Lung (tissue), 12 donors: ENCODE results near the gene CDKL5. TPM values are rescaled to one million over a fixed set of nuclear protein-coding genes. Genes with fewer than 3 reads are reported as not detected.

Experiments used
- ATAC-seq: fragments of 200-7000 bp; cut with Tn5 transposase; one replicate; pipeline ENCODE4 v1.9.1; 2020; ENCODE audit warnings: moderate number of reproducible peaks; ENCODE audit not compliant: insufficient read depth, low FRiP score
- DNase-seq, 3 donors: peaks; one replicate each; pipeline ENCODE4 v3.0.0-alpha.2; 2013 to 2017
- H3K27ac ChIP-seq, 2 donors: one replicate each; pipeline ENCODE4 v1.5.1; 2013; ENCODE audit warnings: mild to moderate bottlenecking in 2 of 2, moderate library complexity in 2 of 2, control low read depth in 1 of 2, inconsistent platforms in 1 of 2, low read depth in 1 of 2, low read length in 1 of 2
- H3K27me3 ChIP-seq, 3 donors: one replicate each; pipeline ENCODE4 v1.5.1; 2013; ENCODE audit warnings: low read length in 2 of 3; ENCODE audit not compliant: control insufficient read depth in 3 of 3, insufficient read depth in 3 of 3
- H3K36me3 ChIP-seq, 4 donors: one replicate each; pipeline ENCODE4 v1.5.1; 2013; ENCODE audit warnings: low read length in 4 of 4, mild to moderate bottlenecking in 1 of 4, moderate library complexity in 1 of 4; ENCODE audit not compliant: control insufficient read depth in 4 of 4, insufficient read depth in 4 of 4
- H3K4me1 ChIP-seq, 5 donors: one replicate each; pipeline ENCODE4 v1.5.1; 2013; ENCODE audit warnings: low read length in 5 of 5, mild to moderate bottlenecking in 2 of 5, moderate library complexity in 1 of 5; ENCODE audit not compliant: control insufficient read depth in 5 of 5, insufficient read depth in 5 of 5
- H3K4me3 ChIP-seq: one replicate; pipeline ENCODE4 v1.5.1; 2013; ENCODE audit warnings: mild to moderate bottlenecking, control low read depth, moderate library complexity
- H3K9ac ChIP-seq, 2 donors: one replicate each; pipeline ENCODE4 v1.5.1; 2013; ENCODE audit warnings: low read length in 2 of 2, control low read depth in 1 of 2; ENCODE audit not compliant: insufficient read depth in 1 of 2
- H3K9me3 ChIP-seq, 4 donors: one replicate each; pipeline ENCODE4 v1.5.1; 2013; ENCODE audit warnings: low read length in 3 of 4, mild to moderate bottlenecking in 1 of 4, moderate library complexity in 1 of 4; ENCODE audit not compliant: control insufficient read depth in 4 of 4, insufficient read depth in 3 of 4
- WGBS, 2 donors: extraction: QIAGEN DNeasy Blood & Tissue Kit; methylation state at CpG; one replicate each; pipeline ENCODE4 v1.1.7; 2013; 5-methylcytosine and 5-hydroxymethylcytosine counted together
- polyA plus RNA-seq, 2 donors: library from polyadenylated mRNA; stranded (reverse); fragments of 200-250 nt; gene quantifications; one replicate each; pipeline ENCODE4 v1.2.1, GENCODE V29; 2013
- total RNA-seq, 2 donors: library from RNA; depleted of rRNA in 1 of 2; stranded (reverse); fragments of >200 nt in 1 of 2; gene quantifications; one replicate each; pipeline ENCODE4 v1.2.1, GENCODE V29; 2014 to 2021
- TF ChIP-seq, protein P1 (sequence below): IDR thresholded peaks from 2 replicates; pipeline ENCODE4 v1.5.1; 2012; ENCODE audit warnings: mild to moderate bottlenecking; ENCODE audit errors: control extremely low read depth, extremely low read depth
- donor health status: control.
- donor health status: control.
- donor health status: Bipolar disorder and iron deficiency.
- donor health status: healthy.
- donor health status: DM: yes; HTN: yes; CAD: no.

The CDKL5 gene
- total and polyA plus RNA-seq, 4 donors, result 3.2 to 37.3 (median 16.3) TPM

DNA sequence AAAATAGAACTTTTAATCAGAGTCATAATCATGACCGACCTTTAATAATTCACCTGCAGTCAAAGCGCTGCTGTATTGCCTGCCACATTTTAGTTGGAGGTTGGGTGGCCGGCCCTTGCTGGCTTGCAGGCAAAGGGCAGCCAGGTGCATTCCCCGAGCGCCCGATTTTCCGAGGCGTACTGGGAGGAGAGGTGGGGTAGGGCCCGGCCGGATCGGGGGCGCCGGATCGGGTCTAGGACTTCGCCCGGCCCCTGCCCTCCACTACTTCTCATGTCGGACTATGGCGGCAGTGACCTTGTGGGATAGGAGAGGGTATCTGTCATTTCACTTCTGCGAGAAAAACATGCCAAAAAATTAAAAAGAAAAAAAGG lies 249.0 kb downstream of the CDKL5 start:
- Histone ChIP-seq H3K9ac (peak overlapping the region; percentile 42 to 43), H3K4me1 (peaks cover 0 to 3% (median 0%) of the 10 kb centered on the region in 5 donors), H3K36me3 (no peaks in the 10 kb centered on the region), H3K27ac (peak overlapping the region; percentile 49 to 57), H3K27me3 (peaks cover 0 to 2% (median 0%) of the 10 kb centered on the region in 3 donors), H3K4me3 (peak overlapping the region; percentile 32), H3K9me3 (peaks cover 0 to 4% (median 0%) of the 10 kb centered on the region in 4 donors)
- TF ChIP-seq, protein P1, sequence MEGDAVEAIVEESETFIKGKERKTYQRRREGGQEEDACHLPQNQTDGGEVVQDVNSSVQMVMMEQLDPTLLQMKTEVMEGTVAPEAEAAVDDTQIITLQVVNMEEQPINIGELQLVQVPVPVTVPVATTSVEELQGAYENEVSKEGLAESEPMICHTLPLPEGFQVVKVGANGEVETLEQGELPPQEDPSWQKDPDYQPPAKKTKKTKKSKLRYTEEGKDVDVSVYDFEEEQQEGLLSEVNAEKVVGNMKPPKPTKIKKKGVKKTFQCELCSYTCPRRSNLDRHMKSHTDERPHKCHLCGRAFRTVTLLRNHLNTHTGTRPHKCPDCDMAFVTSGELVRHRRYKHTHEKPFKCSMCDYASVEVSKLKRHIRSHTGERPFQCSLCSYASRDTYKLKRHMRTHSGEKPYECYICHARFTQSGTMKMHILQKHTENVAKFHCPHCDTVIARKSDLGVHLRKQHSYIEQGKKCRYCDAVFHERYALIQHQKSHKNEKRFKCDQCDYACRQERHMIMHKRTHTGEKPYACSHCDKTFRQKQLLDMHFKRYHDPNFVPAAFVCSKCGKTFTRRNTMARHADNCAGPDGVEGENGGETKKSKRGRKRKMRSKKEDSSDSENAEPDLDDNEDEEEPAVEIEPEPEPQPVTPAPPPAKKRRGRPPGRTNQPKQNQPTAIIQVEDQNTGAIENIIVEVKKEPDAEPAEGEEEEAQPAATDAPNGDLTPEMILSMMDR, result no peak
- DNase-seq, result peak in 2 of 3 donors; percentile 20 to 22
- no peak for ATAC-seq
- WGBS, 2 donors, result 1 to 32% methylated on average over 17 to 19 of the region's 19 CpGs

DNA sequence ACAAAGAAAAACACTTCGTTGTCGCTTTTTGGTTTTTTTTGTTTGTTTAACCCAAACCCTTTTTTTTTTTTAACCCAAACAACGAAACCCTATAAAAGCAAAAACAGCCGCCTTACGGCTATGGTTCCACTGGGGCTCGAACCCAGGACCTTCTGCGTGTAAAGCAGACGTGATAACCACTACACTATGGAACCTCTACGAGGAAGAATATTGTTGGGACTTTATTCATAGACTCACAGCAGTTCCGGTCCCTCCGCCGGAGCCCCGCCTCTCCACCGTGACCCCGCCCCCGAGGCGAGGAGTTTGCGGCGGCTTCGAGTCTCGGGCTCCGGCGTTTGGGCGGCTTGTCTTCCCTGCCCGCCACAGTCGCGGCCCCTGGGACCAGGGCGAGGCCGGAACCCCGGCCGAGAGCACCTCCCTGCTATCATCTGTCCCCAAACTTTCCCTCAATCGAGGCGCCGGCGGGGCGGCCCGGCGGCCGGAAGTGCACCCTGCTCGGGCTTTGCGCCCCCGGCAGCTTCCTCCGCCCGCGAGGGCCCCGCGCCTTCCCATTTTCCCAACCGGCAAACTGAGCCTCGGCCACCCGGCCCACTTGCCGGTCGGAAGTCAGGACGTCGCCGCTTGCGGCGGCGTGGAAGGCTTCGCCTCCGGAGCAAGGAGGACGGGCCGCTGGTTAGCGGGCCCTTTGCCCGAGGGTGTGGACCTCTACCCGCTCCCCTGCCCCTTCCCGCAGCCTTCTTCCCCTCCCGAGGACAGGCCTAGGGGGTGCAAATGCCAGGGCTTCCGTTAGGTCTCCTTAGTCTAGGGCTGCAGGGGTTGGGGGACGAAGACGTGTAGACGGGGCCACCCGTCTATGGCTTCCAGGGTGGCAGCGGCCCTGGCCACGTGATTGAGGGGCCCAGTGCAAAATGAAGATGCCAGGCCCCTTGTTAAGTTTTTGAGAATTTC lies 249.7 kb downstream of the CDKL5 start:
- ATAC-seq (peak; percentile 89), DNase-seq (peak; percentile 85 to 91 (median 86))
- Histone ChIP-seq H3K27ac (peak overlapping the region; percentile 87 to 92), H3K4me3 (peak overlapping the region; percentile 47), H3K36me3 (no peaks in the 10 kb centered on the region), H3K9me3 (peaks cover 0 to 4% (median 0%) of the 10 kb centered on the region in 4 donors), H3K9ac (peak overlapping the region; percentile 42 to 67), H3K27me3 (peaks cover 0 to 2% (median 0%) of the 10 kb centered on the region in 3 donors), H3K4me1 (peaks cover 0 to 3% (median 0%) of the 10 kb centered on the region in 5 donors)
- WGBS, 2 donors, result 1 to 25% methylated on average over 18 to 74 of the region's 74 CpGs
- TF ChIP-seq, protein P1, result no peak

DNA sequence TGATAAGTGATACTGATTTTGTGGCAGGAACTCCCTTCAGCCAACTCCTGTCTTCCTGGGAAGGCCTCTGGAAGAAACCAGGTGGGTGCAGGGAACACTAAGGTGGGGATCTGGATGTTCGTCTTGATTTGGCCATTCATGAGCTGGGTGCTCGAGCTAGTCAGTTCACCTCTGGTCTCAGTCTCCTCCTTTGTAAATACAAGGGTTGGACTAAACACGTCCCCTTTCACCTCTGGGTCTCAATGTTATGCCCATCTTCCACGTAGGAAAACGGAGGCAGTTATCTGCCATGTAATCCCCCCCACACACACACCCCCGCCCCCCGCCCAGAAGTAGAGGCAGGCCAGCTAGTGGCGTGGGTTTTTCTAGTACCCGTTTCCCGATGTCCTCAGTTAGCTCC lies 250.6 kb downstream of the CDKL5 start:
- DNase-seq (no peak), ATAC-seq (no peak)
- H3K4me1 ChIP-seq, result peaks cover 0 to 3% (median 0%) of the 10 kb centered on the region in 5 donors
- H3K36me3 ChIP-seq, result no peaks in the 10 kb centered on the region
- no peak overlapping the region for H3K9ac ChIP-seq
- 77% methylated on average over 9 to 10 of the region's 10 CpGs for WGBS, 2 donors
- peaks cover 0 to 2% (median 0%) of the 10 kb centered on the region in 3 donors for H3K27me3 ChIP-seq
- H3K9me3 ChIP-seq, result peaks cover 0 to 4% (median 0%) of the 10 kb centered on the region in 4 donors
- TF ChIP-seq, protein P1, result no peak
- no peak overlapping the region for H3K27ac ChIP-seq
- no peak overlapping the region for H3K4me3 ChIP-seq
